GM18505 (cell line): ENCODE results near the gene TNK2.
"Not testable (repeated sequence)": the region's sequence is repeated elsewhere in the genome, so short reads cannot be mapped to it uniquely, and the experiment has no call there.

Experiments
- ATAC-seq: cut with Tn5 transposase; IDR thresholded peaks from one replicate; pipeline ENCODE4 v1.9.1; 2021; ENCODE audit not compliant: unreplicated experiment
- POLR2A ChIP-seq: IDR thresholded peaks from 4 replicates; pipeline ENCODE4 v1.6.1; 2011; ENCODE audit warnings: borderline replicate concordance; ENCODE audit not compliant: insufficient read depth, insufficient read length; ENCODE audit errors: extremely low read depth

The TNK2 gene

DNA sequence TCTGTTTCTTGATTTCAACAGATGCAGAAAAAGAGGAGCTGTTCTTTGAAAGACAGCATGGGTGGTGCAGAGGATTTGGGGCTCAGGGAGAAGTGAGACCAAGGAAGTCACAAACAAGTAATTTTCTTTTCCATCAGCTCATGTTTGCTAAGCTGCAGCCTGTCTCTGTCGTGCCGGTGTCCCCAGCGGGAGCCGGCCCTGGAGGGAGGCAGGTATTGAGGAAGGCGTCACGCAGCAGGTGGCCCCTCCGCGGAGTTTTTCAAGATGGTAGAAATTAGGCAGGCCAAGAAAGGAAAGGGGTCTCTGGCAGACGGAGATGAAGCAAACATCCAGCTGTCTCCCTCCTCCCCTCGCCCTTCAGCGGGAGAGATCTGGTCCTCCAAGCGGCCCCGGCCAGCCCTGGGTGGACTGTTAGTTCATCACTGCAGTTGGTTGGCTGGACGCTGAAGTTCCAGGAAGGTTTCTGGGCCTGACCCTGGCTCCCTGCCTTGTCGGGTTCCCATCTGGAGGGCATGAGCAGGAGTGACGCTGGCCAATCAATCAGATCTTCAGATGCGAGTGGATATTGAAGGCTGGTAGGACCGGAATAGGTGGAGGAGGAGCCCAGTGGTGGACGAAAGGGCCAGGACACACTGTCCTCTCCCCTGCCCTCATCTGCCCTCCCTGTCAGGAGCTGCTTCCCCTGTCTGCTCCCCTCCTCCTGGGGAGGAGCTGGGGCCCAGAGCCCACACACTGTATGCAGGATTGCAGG, 68.9 kb downstream of the TNK2 start:
- no peak for TF ChIP-seq POLR2A
- ATAC-seq: no peak

DNA sequence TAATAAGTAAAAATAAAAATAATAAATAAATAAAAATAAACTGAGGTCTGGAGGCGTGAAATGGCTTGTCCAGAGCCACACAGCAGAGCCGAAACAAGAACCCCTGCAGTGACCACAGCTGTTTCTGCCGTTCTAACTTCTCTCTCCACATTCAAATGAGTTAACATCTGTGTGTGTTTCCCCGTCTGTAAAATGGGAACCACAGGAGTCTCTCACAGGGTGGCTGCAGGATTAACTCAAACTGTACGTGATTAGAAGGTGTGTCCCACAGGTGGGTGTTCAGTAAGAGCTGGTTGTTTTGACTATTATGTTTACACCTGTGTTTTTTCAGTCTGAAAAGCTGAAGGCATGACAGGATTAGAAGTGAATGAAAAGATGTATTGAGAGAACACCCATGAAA, 69.6 kb downstream of the TNK2 start:
- TF ChIP-seq POLR2A: no peak
- no peak for ATAC-seq

DNA sequence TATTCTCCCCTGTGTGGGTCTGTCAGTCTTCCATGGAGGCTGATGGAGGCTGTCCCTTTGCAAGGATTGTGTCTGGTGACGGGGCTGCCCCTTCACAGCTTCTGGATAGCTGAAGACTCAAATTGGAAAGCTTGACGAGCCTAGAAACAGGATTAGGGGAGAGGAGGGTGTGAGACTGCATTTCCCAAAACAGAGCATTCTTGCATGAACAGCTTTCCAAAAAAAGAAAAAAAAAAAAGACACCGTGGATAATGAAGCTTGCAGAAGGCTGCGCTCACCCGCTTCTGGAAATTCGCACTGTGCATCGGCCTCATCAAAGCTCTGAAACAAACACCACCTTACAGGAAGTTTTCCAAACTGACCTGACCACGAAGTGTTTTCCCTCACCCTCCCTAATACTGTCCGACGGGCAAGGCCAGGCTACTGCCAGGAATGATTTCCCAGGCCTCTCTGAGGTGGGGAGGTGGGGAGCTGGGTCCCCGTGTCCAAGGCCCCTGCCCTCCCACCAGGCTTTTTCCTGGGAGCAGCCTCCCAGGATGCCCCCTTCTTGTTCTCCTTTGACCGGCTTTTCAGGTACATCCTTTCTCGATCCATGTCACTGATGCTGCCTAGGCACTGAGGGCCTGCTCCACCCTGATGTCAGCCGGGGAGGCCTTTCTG, 71.7 kb downstream of the TNK2 start:
- no peak for TF ChIP-seq POLR2A
- ATAC-seq: no peak

DNA sequence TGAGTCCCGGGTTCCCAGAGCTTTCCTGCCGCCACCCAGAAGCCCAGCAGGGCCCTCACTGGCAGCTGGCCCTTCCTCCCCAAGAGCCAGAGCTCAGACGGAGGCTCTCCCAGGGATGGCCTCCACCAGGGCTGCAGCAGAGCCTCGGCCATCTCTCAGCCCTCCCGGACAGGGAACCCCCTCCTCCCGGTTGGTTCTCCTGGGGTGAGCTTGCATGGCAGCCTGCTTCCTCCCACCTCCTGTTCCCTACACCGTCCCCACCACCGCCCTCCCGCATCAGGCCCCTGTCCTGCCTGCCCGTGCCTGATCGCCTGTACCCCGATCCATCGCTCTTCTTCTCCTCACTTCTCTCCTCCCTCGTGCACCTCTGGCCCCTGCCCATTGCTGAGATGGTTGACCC, 72.6 kb downstream of the TNK2 start:
- TF ChIP-seq POLR2A: no peak
- ATAC-seq: no peak

DNA sequence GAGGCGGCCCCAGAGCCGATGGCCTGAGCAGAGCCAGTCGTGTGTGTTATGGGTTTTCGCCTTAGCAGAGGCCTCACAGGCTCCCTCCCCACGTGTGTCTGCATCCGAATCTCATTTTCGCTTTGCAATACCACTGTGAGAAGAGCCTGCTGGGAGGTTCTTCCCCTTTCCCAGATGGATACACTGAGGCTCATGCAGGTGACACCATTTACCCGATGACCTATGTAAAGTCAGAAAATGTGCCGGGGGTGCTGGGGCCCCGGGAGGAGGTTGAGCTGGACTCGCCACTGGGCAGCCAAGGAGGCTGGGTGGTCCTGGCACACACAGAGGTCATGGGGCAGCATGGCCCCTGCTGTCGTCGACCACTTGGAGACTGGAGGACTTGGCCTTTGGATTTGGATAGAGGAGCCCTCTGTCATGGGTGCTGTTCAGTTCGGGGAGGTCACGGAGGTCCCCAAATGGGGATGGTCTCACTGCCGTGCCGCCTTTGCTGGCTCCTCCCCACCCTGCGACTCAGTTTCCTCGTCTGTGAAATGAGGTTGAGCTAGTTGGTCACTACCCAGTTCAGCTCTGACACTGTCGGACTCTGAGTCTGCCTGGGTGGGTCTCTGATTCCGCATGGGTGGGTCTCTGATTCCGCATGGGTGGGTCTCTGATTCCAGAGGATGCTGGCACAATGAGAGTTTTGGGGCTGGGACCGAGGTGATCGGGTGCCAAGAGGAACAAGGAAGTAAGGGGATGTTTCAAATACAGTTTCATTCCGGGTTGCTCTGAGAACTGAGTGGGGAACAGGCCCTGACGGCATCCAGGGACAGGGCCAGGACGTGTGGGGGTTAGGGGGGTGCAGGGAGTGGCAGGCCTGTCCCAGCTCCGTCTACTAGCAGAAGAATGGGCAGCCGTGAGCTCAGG, 73.4 kb downstream of the TNK2 start:
- no peak for TF ChIP-seq POLR2A
- no peak for ATAC-seq

DNA sequence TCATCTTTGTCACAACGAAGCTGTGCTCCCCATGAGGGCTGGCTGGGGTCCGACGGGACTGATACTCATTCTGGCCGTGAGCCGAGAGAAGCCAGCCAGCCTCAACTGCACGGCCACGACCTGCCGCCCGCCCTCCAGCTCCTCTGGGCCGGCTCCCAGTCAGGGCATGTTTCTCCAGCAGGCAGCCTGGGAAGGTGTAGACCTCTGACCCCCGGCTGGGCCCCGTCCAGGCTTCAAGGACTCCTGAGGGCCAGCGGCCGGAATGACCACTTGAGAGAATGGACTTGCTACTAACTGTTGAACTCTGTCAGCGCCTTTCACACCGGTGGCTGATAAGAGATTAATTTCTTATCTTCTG, 78.5 kb downstream of the TNK2 start:
- no peak for ATAC-seq
- TF ChIP-seq POLR2A: no peak

DNA sequence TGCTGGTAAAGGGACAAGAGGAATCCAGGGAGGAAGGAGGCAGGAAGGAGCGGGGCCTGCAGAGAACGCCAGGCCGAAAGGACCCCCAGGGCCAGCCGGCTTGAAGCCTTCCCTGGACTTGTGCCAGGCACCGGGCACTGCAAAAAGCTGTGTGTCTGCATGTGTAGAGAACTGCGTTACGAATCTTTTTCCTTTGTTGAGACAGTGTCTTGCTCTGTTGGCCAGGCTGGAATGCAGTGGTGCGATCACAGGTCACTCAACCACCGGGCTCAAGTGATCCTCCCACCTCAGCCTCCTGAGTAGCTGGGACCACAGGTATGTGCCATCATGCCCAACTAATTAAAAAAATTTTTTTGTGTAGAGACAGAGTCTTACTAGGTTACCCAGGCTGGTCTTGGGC, 79.6 kb downstream of the TNK2 start:
- no peak for ATAC-seq

DNA sequence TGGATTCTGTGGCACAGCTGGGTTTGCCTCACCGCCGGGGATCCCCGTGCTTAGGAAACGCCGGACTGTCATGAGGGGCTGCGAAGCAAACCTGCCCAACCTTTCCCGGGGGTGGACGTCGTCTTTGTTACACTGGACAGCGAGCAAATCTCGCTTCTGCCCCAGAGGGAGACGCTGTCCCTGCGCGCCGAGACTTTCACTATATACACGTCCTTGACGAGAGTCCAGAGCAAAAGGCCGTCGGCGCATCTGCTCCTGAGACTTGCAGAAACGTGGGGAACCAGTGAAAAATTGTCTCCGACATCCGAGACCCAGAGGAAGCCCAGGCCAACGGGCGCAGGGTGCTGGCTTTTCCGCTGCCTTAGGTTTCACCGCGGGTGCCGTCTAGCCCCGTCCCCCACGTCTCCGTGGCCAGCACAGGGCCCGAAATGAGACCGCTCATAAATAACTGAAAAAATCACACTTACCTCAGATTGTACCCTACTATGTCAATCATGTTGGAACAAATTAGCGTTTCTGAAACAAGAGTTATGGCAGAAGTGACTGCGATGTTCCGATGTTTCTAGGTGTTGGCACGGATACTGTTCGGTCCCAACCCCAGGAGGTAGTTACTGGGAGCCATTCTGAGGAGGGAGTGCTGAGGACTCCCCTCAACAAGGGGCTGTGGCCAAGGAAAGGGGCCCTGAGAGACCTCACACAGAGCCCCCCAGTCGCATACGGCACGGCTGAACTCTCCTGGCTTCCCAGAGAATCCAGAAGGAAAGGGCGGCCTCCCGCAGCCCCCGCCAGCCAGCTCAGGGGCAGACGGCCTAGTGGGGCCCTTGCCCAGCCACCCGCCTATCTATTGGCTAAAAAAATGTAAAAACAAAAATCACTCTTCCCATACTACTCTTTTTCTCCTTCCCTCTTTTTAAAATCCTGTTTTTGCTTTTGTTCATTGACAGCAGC, 82.2 kb downstream of the TNK2 start:
- ATAC-seq: no peak
- TF ChIP-seq POLR2A: no peak

More for the DNA sequence above, 79.6 kb downstream of the TNK2 start:
- no peak for TF ChIP-seq POLR2A

DNA sequence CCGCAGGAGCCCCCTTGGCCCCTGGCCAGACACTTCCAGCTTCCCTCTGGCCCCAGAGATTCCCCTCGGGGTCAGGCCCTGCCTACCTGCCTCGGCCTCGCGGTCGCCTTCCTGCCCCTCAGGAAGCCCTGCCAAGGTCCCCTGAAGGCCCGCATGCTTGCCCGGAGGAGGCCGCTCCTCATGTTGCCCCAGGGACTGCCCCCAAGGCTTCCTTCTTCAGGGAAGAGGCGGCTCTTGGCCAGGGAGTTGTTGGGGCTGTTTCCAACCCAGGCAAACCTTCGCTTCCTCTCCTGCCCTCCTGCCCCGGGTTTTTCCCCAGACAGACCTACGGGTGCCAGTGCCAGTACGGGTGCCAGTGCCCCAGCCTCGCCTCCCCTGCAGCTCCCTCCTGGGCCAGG, 83.2 kb downstream of the TNK2 start:
- TF ChIP-seq POLR2A: no peak
- no peak for ATAC-seq

DNA sequence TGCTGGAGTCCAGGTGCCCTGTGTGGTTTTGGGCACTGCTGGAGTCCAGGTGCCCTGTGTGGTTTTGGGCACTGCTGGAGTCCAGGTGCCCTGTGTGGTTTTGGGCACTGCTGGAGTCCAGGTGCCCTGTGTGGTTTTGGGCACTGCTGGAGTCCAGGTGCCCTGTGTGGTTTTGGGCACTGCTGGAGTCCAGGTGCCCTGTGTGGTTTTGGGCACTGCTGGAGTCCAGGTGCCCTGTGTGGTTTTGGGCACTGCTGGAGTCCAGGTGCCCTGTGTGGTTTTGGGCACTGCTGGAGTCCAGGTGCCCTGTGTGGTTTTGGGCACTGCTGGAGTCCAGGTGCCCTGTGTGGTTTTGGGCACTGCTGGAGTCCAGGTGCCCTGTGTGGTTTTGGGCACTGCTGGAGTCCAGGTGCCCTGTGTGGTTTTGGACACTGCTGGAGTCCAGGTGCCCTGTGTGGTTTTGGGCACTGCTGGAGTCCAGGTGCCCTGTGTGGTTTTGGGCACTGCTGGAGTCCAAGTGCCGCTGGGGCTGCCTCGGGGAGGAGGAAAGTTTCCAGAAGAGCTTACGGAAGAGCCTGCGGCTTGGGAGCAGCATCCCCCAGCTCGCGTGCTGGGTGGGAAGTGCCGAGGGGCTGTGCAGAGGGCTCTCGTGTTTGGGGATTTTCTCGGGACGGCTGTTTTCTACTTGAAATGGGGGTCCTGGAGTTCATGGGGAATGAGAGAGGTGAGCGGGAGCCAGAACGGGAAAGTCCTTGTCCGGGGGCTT, 83.7 kb downstream of the TNK2 start:
- ATAC-seq: not testable (repeated sequence)

DNA sequence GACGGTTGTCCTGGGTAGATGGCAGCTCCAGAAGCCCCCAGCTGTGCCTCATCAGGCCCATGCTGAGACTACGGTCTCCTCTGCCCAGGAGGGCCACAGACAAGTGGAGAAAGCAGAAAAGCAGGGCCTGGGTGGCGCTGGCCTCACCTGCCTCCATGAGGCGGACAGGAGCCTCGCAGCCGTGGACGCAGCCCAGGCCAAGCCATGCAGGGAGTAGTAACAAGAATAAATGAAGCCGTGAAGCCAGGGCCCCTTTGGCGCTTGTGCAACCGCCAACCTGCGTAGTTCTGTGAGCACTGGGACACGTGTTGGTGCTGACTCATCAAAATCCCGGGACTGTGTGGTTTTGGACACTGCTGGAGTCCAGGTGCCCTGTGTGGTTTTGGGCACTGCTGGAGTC, 84.4 kb downstream of the TNK2 start:
- no peak for TF ChIP-seq POLR2A
- no peak for ATAC-seq

DNA sequence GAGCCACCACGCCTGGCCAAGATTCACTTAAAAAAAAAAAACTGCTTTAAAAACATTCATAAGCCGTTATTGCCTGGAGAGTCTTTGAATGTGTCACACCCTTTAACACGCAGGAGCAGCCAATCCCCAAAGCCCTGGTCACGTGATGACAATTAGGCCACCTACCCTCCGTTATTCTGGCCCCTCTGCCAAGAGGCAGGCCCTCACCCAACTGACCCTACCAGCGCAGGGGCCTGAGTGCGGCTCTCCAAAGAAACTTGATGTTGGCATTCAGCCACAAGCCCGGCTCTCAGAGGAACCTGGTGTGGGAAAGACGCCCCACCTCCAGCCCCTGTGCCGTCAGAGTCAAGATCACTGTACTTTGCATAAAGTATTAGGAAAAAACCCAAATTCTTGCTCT, 85.1 kb downstream of the TNK2 start:
- ATAC-seq: no peak
- TF ChIP-seq POLR2A: no peak
